Glomerular endothelial cell (primary cell): Measurements from ENCODE around the gene RBM45. TPM values are rescaled to one million over a fixed set of nuclear protein-coding genes. Genes with fewer than 3 reads are reported as not detected.

Source experiments
- DNase-seq: peaks from one replicate; pipeline ENCODE4 v3.0.0-alpha.2; 2011; ENCODE audit warnings: low read depth, low spot score; ENCODE audit errors: extremely low read depth
- total RNA-seq: library from RNA; depleted of rRNA; stranded (reverse); fragments of >200 nt; gene quantifications from 2 replicates; pipeline ENCODE4 v1.2.3, GENCODE V29; 2015

Gene RBM45
- total RNA-seq, 1 donor from 2014 or later: 9.3 TPM

GRCh38 chr2:178155524-178155923 is 43.3 kb downstream of the RBM45 start:
- DNase-seq: no peak

GRCh38 chr2:178157574-178157973 is 45.3 kb downstream of the RBM45 start:
- no peak for DNase-seq

- no peak for DNase-seq
These were observed 47.7 kb downstream of the RBM45 start for GRCh38 chr2:178159966-178160365.

- no peak for DNase-seq
These were observed 48.4 kb downstream of the RBM45 start for GRCh38 chr2:178160601-178161000.

- DNase-seq: no peak
These were observed 51.2 kb downstream of the RBM45 start for GRCh38 chr2:178163395-178163794.

- DNase-seq: no peak
These were observed 51.7 kb downstream of the RBM45 start for GRCh38 chr2:178163911-178164310.

GRCh38 chr2:178173657-178174056 is 61.4 kb downstream of the RBM45 start:
- no peak for DNase-seq

- DNase-seq: no peak
These were observed 64.9 kb downstream of the RBM45 start for GRCh38 chr2:178177066-178177679.

Other genes with a start within 250 kb of the RBM45 start
- gene PDE11A, start 39.7 kb upstream of the RBM45 start, total RNA-seq: 0.48 TPM in 1 of 2 replicates, not detected in the other
- gene OSBPL6, start 82.1 kb downstream of the RBM45 start, total RNA-seq: 0.53 and 1.7 TPM in 2 replicates